ENCODE measurements around the gene SMAD3. TPM values are rescaled to one million over a fixed set of nuclear protein-coding genes. Genes with fewer than 3 reads are reported as not detected.

SMAD3 gene
- total RNA-seq, 4 donors from 2014 or later: 41.9 to 94.9 (median 56.1) TPM

DNA sequence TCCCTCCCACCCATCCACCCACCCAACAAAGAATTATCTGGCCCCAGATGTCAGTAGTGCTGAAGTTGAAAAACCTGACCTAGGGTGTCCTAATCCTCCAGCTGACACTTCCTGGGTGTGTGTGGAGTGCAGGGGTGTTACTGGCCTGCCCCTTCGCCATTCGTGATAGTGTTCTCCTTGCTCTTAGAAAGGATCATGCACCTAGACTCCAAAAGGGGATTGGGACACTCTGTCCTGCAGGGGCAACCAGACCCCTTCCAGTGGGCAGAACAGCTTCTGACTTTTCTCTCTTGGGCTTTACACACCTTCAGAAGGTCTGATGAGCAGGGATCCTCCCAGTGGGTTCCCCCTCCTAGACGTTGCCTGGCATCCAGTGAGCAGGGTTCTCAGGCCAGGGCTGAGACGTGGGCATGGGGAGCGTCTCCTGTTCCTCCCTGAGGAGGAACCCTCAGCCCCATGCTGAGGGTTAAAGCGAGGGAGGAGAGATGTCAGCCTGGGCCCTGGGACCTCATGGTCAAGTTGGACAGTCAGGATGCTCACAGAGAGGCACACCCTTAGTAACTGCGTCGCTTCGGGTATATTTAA is 114.1 kb downstream of the SMAD3 start:
- Histone ChIP-seq H3K27ac (no peak overlapping the region), H3K4me1 (peaks cover 32% of the 10 kb centered on the region), H3K27me3 (no peaks in the 10 kb centered on the region), H3K4me3 (no peak overlapping the region), H3K9me3 (no peaks in the 10 kb centered on the region), H3K36me3 (peaks cover 19% of the 10 kb centered on the region)
- 93% methylated on average over 9 of the region's 9 CpGs for WGBS
- peak in 1 of 2 donors; percentile 47 for DNase-seq (ENCODE audit: low spot score in 2 of 2)
- TF ChIP-seq CTCF (IDR thresholded peaks at IDR 0.05): no peak

DNA sequence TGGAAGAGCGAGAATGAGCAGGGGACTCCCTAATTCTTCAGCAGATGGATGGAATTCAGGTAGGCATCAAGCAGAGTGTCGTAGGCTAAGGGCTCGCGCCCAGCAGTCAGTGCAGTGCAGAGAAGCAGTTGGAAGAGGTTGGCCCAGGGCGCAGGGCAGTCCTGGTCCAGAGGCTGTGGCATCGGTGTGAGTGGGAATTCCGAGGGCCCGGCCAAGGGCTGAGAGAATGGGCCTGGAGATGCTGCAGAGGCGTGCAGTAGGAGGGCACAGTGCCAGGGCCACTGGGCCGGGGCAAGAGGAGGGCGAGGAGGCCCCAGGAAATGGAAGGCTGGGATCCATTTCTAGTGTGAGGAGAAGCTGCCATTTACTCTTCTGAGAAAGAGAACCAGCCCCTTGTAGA is 114.6 kb downstream of the SMAD3 start:
- Histone ChIP-seq H3K36me3 (peaks cover 24% of the 10 kb centered on the region), H3K4me1 (peaks cover 32% of the 10 kb centered on the region), H3K9me3 (no peaks in the 10 kb centered on the region), H3K4me3 (no peak overlapping the region), H3K27me3 (no peaks in the 10 kb centered on the region), H3K27ac (no peak overlapping the region)
- 90% methylated on average over 11 of the region's 11 CpGs for WGBS
- TF ChIP-seq POLR2AphosphoS5 (IDR thresholded peaks at IDR 0.05): no peak
- TF ChIP-seq POLR2A (IDR thresholded peaks at IDR 0.05): no peak
- no peak for TF ChIP-seq CTCF (IDR thresholded peaks at IDR 0.05)
- TF ChIP-seq EP300 (IDR thresholded peaks at IDR 0.05): no peak
- DNase-seq (ENCODE audit: low spot score in 2 of 2): peak in 1 of 2 donors; percentile 65

DNA sequence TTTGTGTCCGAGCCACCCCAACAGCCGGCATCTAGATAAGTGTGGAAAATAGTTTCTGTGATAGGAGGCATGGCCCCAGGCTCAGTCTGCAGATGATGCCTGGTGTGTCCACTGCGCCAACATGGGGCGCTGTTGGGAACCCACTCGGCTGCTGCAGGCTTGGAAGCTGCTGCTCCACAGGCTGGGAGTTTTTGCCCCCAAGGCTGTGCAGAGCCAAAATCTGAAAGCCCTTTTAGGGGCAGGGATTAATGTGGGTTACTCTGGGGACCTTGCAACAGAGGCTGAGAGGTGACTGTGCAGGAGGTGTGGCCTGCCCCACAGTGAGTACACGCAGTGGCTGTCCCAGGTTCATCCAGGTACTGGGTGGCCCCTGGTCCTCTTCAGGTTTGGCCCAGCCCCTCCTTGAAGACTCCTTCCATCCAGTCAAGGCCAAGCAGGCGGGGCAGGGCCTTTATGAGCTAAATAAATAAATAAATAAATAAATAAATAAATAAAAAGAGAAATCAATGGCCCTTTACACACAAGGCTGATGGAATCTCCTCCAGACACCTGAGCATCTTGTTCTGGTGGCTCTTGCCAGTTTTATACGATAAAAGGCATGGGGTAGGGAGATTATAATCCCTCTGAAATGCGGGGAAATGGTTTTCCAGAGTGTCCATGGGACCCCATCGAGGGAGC is 115.3 kb downstream of the SMAD3 start:
- TF ChIP-seq POLR2A (IDR thresholded peaks at IDR 0.05) (no peak), EP300 (IDR thresholded peaks at IDR 0.05) (no peak), CTCF (IDR thresholded peaks at IDR 0.05) (no peak), POLR2AphosphoS5 (IDR thresholded peaks at IDR 0.05) (no peak)
- Histone ChIP-seq H3K36me3 (peaks cover 28% of the 10 kb centered on the region), H3K27me3 (no peaks in the 10 kb centered on the region), H3K9me3 (no peaks in the 10 kb centered on the region), H3K27ac (no peak overlapping the region), H3K4me3 (no peak overlapping the region), H3K4me1 (peaks cover 32% of the 10 kb centered on the region)
- WGBS: 97% methylated on average over 10 of the region's 10 CpGs
- peak in 1 of 2 donors; percentile 60 for DNase-seq (ENCODE audit: low spot score in 2 of 2)

- 96% methylated on average over 6 of the region's 15 CpGs for WGBS
- H3K27ac ChIP-seq: no peak overlapping the region
- no peak for TF ChIP-seq POLR2A (IDR thresholded peaks at IDR 0.05)
- TF ChIP-seq CTCF (IDR thresholded peaks at IDR 0.05): no peak
- TF ChIP-seq EP300 (IDR thresholded peaks at IDR 0.05): no peak
- TF ChIP-seq POLR2AphosphoS5 (IDR thresholded peaks at IDR 0.05): no peak
- no peaks in the 10 kb centered on the region for H3K27me3 ChIP-seq
- DNase-seq (ENCODE audit: low spot score in 2 of 2): peak; percentile 36 to 71
- H3K4me1 ChIP-seq: peaks cover 32% of the 10 kb centered on the region
- H3K36me3 ChIP-seq: peaks cover 28% of the 10 kb centered on the region
- no peak overlapping the region for H3K4me3 ChIP-seq
- no peaks in the 10 kb centered on the region for H3K9me3 ChIP-seq
Measured at GRCh38 chr15:67181221-67181639, 115.8 kb downstream of the SMAD3 start.

DNA sequence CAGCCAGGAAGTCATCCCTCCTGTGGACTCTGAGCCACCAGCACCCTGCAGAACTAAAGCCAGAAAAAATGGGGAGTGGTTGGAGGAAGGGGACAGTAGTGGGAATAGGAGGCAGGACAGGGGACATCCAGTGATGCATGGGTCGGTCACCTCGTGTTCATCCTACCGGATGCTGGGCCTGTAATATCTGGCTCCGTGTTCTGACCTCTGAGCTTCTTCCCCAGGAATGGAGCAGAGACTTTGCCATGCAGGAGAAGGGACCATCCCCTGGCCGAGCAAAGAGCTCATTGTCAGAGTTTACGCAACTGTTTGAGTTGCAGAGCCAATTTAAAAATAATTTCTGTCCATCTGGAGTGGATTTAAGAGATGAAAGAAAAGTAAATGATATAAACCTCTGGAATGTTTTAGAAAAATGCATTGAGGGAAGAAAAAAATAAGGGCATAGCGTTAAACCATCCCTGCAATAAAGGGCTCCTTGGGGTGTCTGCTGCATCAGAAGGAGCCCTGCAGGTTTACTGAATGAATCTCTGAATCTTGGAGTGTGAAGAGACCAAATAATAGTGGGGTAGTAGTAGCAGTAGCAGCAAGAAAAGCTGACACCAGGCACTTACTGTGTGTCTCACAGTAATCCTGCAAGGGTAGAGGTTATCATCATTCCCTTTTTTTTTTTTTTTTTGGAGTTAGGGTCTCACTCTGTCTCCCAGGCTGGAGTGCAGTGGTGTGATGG is 118.2 kb downstream of the SMAD3 start:
- Histone ChIP-seq H3K27me3 (no peaks in the 10 kb centered on the region), H3K36me3 (peaks cover 35% of the 10 kb centered on the region), H3K27ac (peak overlapping the region; percentile 16), H3K9me3 (no peaks in the 10 kb centered on the region), H3K4me3 (no peak overlapping the region), H3K4me1 (peaks cover 41% of the 10 kb centered on the region)
- no peak for TF ChIP-seq POLR2A (IDR thresholded peaks at IDR 0.05)
- TF ChIP-seq POLR2AphosphoS5 (IDR thresholded peaks at IDR 0.05): peak in 1 of 3 donors; percentile 67
- WGBS: 63% methylated on average over 7 of the region's 7 CpGs
- DNase-seq (ENCODE audit: low spot score in 2 of 2): peak in 1 of 2 donors; percentile 85

Measured in suprapubic skin (tissue), 4 donors.